GM12864 (cell line): Measurements from ENCODE around the gene KRTCAP2.

Experiments
- DNase-seq: peaks from one replicate; pipeline ENCODE4 v3.0.0-alpha.2; 2011; ENCODE audit warnings: low read depth
- H3K4me3 ChIP-seq: 2 replicates; pipeline ENCODE4 v1.5.1; 2011; ENCODE audit warnings: mild to moderate bottlenecking, low read depth, low read length, control low read depth
- TF ChIP-seq, protein P1 (sequence below): IDR thresholded peaks from 2 replicates; pipeline ENCODE4 v1.5.1; 2011; ENCODE audit warnings: low read depth, mild to moderate bottlenecking, moderate library complexity, low read length, control low read depth, inconsistent platforms; ENCODE audit errors: missing control alignments

Gene KRTCAP2

GRCh38 chr1:155184835-155185782 lies 12.0 kb upstream of the KRTCAP2 start:
- TF ChIP-seq, protein P1, sequence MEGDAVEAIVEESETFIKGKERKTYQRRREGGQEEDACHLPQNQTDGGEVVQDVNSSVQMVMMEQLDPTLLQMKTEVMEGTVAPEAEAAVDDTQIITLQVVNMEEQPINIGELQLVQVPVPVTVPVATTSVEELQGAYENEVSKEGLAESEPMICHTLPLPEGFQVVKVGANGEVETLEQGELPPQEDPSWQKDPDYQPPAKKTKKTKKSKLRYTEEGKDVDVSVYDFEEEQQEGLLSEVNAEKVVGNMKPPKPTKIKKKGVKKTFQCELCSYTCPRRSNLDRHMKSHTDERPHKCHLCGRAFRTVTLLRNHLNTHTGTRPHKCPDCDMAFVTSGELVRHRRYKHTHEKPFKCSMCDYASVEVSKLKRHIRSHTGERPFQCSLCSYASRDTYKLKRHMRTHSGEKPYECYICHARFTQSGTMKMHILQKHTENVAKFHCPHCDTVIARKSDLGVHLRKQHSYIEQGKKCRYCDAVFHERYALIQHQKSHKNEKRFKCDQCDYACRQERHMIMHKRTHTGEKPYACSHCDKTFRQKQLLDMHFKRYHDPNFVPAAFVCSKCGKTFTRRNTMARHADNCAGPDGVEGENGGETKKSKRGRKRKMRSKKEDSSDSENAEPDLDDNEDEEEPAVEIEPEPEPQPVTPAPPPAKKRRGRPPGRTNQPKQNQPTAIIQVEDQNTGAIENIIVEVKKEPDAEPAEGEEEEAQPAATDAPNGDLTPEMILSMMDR, result peak; percentile 45
- H3K4me3 ChIP-seq, result no peak overlapping the region
- DNase-seq, result no peak

GRCh38 chr1:155184351-155184811 lies 11.3 kb upstream of the KRTCAP2 start:
- no peak overlapping the region for H3K4me3 ChIP-seq
- TF ChIP-seq, protein P1, result no peak
- DNase-seq, result no peak

- no peak overlapping the region for H3K4me3 ChIP-seq
- DNase-seq, result no peak
- TF ChIP-seq, protein P1, result no peak
These were observed 10.7 kb upstream of the KRTCAP2 start for GRCh38 chr1:155183775-155184221.

DNA sequence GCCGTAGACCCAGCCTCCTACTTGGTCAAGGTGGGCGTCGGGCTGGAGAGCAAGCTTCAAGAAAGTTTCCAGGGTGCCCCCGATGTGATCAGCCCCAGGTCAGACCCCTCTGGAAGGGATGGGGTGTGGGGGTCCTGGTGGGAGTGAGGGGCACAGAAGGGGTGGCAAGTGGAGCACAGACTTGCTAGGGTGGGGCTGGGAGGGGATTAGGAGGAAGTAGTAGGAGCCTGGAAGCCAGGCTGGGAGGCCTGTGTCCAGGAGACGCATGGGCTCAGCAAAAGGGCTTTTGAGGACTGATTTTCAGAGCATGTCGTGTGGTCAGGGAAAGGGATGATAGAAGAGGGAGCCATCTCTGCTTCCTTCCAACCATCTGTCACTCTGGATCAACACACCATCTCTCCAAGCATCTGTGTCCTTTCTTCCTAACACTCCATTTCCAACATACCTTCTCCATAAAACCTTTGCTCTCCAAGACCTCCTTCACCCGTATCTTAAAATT lies 9.0 kb upstream of the KRTCAP2 start:
- TF ChIP-seq, protein P1, result no peak

GRCh38 chr1:155181371-155182051 lies 8.4 kb upstream of the KRTCAP2 start:
- no peak overlapping the region for H3K4me3 ChIP-seq
- TF ChIP-seq, protein P1, result no peak
- DNase-seq, result no peak

More for the DNA sequence above, 9.0 kb upstream of the KRTCAP2 start:
- no peak overlapping the region for H3K4me3 ChIP-seq
- no peak for DNase-seq

DNA sequence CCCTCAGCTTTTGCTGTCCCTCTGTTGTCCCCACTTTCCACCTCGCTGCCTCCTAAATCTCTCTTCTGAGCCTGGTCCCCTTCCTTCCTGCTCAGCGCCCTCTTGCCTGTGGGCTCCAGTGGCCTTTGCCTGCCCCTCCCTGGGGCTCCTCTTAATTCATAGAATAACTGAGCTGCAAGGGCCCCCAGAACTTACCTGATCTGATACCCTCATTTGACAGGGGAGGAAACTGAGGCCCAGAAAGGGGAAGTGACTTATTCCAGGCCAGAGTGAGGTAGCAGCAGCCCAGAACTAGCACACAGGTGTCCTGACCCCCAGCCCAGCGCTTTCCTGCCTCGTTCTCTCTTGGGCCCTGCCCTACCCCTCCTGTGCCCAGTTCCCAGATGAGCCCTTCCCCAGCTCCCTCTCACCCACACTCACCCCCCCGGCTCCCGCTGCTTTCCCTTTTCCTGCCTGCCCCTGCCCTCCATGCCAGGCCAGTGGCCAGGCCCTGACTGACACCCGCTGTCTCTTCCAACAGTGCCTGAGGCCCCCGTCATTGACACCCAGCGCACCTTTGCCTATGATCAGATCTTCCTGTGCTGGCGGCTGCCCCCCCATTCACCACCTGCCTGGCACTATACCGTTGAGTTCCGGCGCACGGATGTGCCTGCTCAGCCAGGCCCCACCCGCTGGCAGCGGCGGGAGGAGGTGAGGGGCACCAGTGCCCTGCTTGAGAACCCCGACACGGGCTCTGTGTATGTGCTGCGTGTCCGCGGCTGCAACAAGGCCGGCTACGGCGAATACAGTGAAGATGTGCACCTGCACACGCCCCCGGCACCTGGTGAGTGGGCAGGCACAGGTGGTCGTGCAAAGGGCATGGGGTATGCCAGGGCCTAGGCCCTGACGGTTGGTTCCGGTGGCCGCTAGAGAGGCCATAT lies 6.3 kb upstream of the KRTCAP2 start:
- H3K4me3 ChIP-seq, result no peak overlapping the region
- no peak for DNase-seq

More for the DNA sequence above, 6.3 kb upstream of the KRTCAP2 start:
- TF ChIP-seq, protein P1, result no peak
